HG03175 (cell line): ENCODE results near the gene AK8.
"Not testable (repeated sequence)": the region's sequence is repeated elsewhere in the genome, so short reads cannot be mapped to it uniquely, and the experiment has no call there.

ENCODE experiments used
- ATAC-seq: cut with Tn5 transposase; IDR thresholded peaks from one replicate; pipeline ENCODE4 v1.9.1; 2021; ENCODE audit warnings: mild to moderate bottlenecking, moderate library complexity; ENCODE audit not compliant: unreplicated experiment

AK8 gene

GRCh38 chr9:132774886-132775285, 103.2 kb downstream of the AK8 start:
- no peak for ATAC-seq

- no peak for ATAC-seq
Measured at GRCh38 chr9:132773764-132774339, 104.2 kb downstream of the AK8 start.

GRCh38 chr9:132773093-132773492, 105.0 kb downstream of the AK8 start:
- no peak for ATAC-seq

GRCh38 chr9:132771752-132772151, 106.3 kb downstream of the AK8 start:
- not testable (repeated sequence) for ATAC-seq

- ATAC-seq: no peak
Measured at GRCh38 chr9:132770770-132771310, 107.2 kb downstream of the AK8 start.

GRCh38 chr9:132769906-132770769, 107.9 kb downstream of the AK8 start:
- peak; percentile 51 for ATAC-seq

- peak; percentile 61 for ATAC-seq
Measured at GRCh38 chr9:132768932-132769905, 108.9 kb downstream of the AK8 start.

GRCh38 chr9:132763574-132763973, 114.5 kb downstream of the AK8 start:
- no peak for ATAC-seq

GRCh38 chr9:132762896-132763295, 115.2 kb downstream of the AK8 start:
- ATAC-seq: no peak

GRCh38 chr9:132761602-132762001, 116.5 kb downstream of the AK8 start:
- no peak for ATAC-seq

- no peak for ATAC-seq
Measured at GRCh38 chr9:132760057-132760456, 118.0 kb downstream of the AK8 start.

- no peak for ATAC-seq
Measured at GRCh38 chr9:132757016-132757415, 121.1 kb downstream of the AK8 start.

GRCh38 chr9:132756214-132756845, 121.8 kb downstream of the AK8 start:
- no peak for ATAC-seq

- ATAC-seq: no peak
Measured at GRCh38 chr9:132755096-132755495, 123.0 kb downstream of the AK8 start.

GRCh38 chr9:132754236-132754635, 123.8 kb downstream of the AK8 start:
- no peak for ATAC-seq

GRCh38 chr9:132753593-132753880, 124.5 kb downstream of the AK8 start:
- ATAC-seq: no peak

- ATAC-seq: no peak
Measured at GRCh38 chr9:132752877-132753592, 125.0 kb downstream of the AK8 start.

- ATAC-seq: no peak
Measured at GRCh38 chr9:132750668-132751067, 127.4 kb downstream of the AK8 start.

- no peak for ATAC-seq
Measured at GRCh38 chr9:132749306-132749705, 128.8 kb downstream of the AK8 start.

- no peak for ATAC-seq
Measured at GRCh38 chr9:132748450-132748849, 129.6 kb downstream of the AK8 start.
